NCI-H510A treated with DMSO at 0.1 percent for 48 hours (cell line): ENCODE measurements around the gene PCDHGA11.
"Not testable (repeated sequence)": the region's sequence is repeated elsewhere in the genome, so short reads cannot be mapped to it uniquely, and the experiment has no call there.

ENCODE experiments used
- DNase-seq: peaks from one replicate; lab custom pipeline; 2025; lab: John Stamatoyannopoulos, UW

The PCDHGA11 gene

GRCh38 chr5:141398608-141399007 is 22.2 kb upstream of the PCDHGA11 start:
- no peak for DNase-seq

- no peak for DNase-seq
Measured at GRCh38 chr5:141399555-141400258, 21.1 kb upstream of the PCDHGA11 start.

GRCh38 chr5:141402553-141403243 is 18.2 kb upstream of the PCDHGA11 start, which contains the start of gene PCDHGA9:
Gene PCDHGA9, plus strand, starts transcription at chr5:141402778. Its CDS starts 175 bp downstream, at chr5:141402953.
- DNase-seq: peak; percentile 6

- no peak for DNase-seq
Measured at GRCh38 chr5:141403387-141403786, 17.5 kb upstream of the PCDHGA11 start.

- not testable (repeated sequence) for DNase-seq
Measured at GRCh38 chr5:141407790-141408505, 12.9 kb upstream of the PCDHGA11 start, which contains the start of gene PCDHGB6. Gene PCDHGB6, plus strand, starts transcription at chr5:141408021. Its CDS starts 182 bp downstream, at chr5:141408203.

- DNase-seq: no peak
Measured at GRCh38 chr5:141409598-141410306, 11.1 kb upstream of the PCDHGA11 start.

GRCh38 chr5:141411575-141411974 is 9.3 kb upstream of the PCDHGA11 start:
- DNase-seq: no peak

- peak; percentile 7 for DNase-seq
Measured at GRCh38 chr5:141412854-141413539, 7.9 kb upstream of the PCDHGA11 start, which contains the start of gene PCDHGA10. Gene PCDHGA10, plus strand, starts transcription at chr5:141412987. Its CDS starts 189 bp downstream, at chr5:141413176.

- no peak for DNase-seq
Measured at GRCh38 chr5:141413540-141414069, 7.2 kb upstream of the PCDHGA11 start.

- not testable (repeated sequence) for DNase-seq
Measured at GRCh38 chr5:141414548-141415274, 6.1 kb upstream of the PCDHGA11 start.

- DNase-seq: not testable (repeated sequence)
Measured at GRCh38 chr5:141415275-141415618, 5.6 kb upstream of the PCDHGA11 start.

GRCh38 chr5:141417494-141418172 is 3.2 kb upstream of the PCDHGA11 start, which contains the start of gene PCDHGB7:
Gene PCDHGB7, plus strand, starts transcription at chr5:141417677. Its CDS starts 183 bp downstream, at chr5:141417860.
- DNase-seq: not testable (repeated sequence)

- DNase-seq: no peak
Measured at GRCh38 chr5:141419074-141419880, 1.6 kb upstream of the PCDHGA11 start.

- no peak for DNase-seq
Measured at GRCh38 chr5:141421489-141421855, 621 bp downstream of the PCDHGA11 start.

- DNase-seq: no peak
Measured at GRCh38 chr5:141422742-141423291, 2.0 kb downstream of the PCDHGA11 start.

GRCh38 chr5:141427783-141428426 is 7.1 kb downstream of the PCDHGA11 start:
- DNase-seq: no peak

- DNase-seq: no peak
Measured at GRCh38 chr5:141430332-141431113, 9.7 kb downstream of the PCDHGA11 start, which contains the start of gene PCDHGA12. Gene PCDHGA12, plus strand, starts transcription at chr5:141430507. Its CDS starts 253 bp downstream, at chr5:141430760.
